HepG2 (cell line): Measurements from ENCODE around the gene GPC6. TPM values are rescaled to one million over a fixed set of nuclear protein-coding genes. Genes with fewer than 3 reads are reported as not detected.

ENCODE experiments used
- ATAC-seq: fragments of 200-7000 bp; cut with Tn5 transposase; 3 replicates; pipeline ENCODE4 v1.9.1; 2020; ENCODE audit warnings: mild to moderate bottlenecking, moderate library complexity
- BruUV-seq: library from RNA; stranded (reverse); fragments of 400-500 nt; replicated peaks from 2 replicates; lab custom pipeline; 2021; lab: Mats Ljungman, UMichigan
- CTCF ChIA-PET: fragments of 300-600 bp; formaldehyde crosslinking; extraction: SDS; loops from one replicate; lab custom pipeline; 2021; ENCODE audit warnings: low total read pairs, inconsistent platforms, low intra/inter-chr PET ratio; lab: Yijun Ruan, JAX
- POLR2A ChIA-PET: fragments of 350-600 bp; sonication (Branson Sonifier 250); formaldehyde crosslinking; loops from one replicate; lab custom pipeline; 2020; ENCODE audit warnings: antibody characterized with exemption, inconsistent platforms; lab: Yijun Ruan, JAX
- DNase-seq: peaks from one replicate; pipeline ENCODE4 v3.0.0-alpha.2; 2015; ENCODE audit warnings: low spot score
- FAIRE-seq: peaks from 3 replicates; lab custom pipeline; 2011; peaks lifted over from hg19 to GRCh38; lab: Jason Lieb, UNC
- H2AFZ ChIP-seq: one replicate; pipeline ENCODE4 v1.6.1; 2011; ENCODE audit warnings: low read length, inconsistent platforms
- H3K27ac ChIP-seq: fragments of 300-600 bp; 3 replicates; pipeline ENCODE4 v1.8.0; 2011; ENCODE audit warnings: mixed run types, mild to moderate bottlenecking, mixed read lengths, low read length, inconsistent platforms; ENCODE audit not compliant: insufficient read depth; ENCODE audit errors: extremely low read length
- H3K27me3 ChIP-seq, 2 experiments: fragments of 200-600 bp in 1 of 2; 2 replicates in 1 of 2; 3 replicates in 1 of 2; pipeline versions ENCODE4 v1.6.0 to v1.8.0; 2011; ENCODE audit warnings: low read length in 2 of 2, mild to moderate bottlenecking in 2 of 2, moderate library complexity in 2 of 2, inconsistent platforms in 1 of 2; ENCODE audit not compliant: insufficient read depth in 2 of 2, control insufficient read depth in 1 of 2
- H3K36me3 ChIP-seq, 2 experiments: fragments of 200-600 bp in 1 of 2; replicated peaks in 1 of 2; 2 replicates in 1 of 2; 3 replicates in 1 of 2; pipeline versions ENCODE4 v1.5.1 to v1.8.0; 2011; ENCODE audit warnings: low read length in 2 of 2, inconsistent platforms in 1 of 2; ENCODE audit not compliant: insufficient read depth in 2 of 2, control insufficient read depth in 1 of 2
- H3K4me1 ChIP-seq: 2 replicates; pipeline ENCODE4 v1.5.1; 2012; ENCODE audit warnings: low read length, inconsistent platforms; ENCODE audit not compliant: insufficient read depth
- H3K4me2 ChIP-seq: 2 replicates; pipeline ENCODE4 v1.6.0; 2011; ENCODE audit warnings: low read depth, low read length, inconsistent platforms
- H3K4me3 ChIP-seq, 3 experiments: fragments of 200-600 bp in 1 of 3; sonication (generic), shearing (Covaris generic) in 1 of 3; replicated peaks in 1 of 3; 2 replicates each; pipeline ENCODE4 v1.5.1; 2011 to 2016; ENCODE audit warnings: low read length in 3 of 3, inconsistent platforms in 2 of 3, low read depth in 2 of 3, mild to moderate bottlenecking in 2 of 3, control low read depth in 1 of 3, mixed read lengths in 1 of 3; ENCODE audit not compliant: insufficient read depth in 1 of 3
- H3K79me2 ChIP-seq: one replicate; pipeline ENCODE4 v1.6.1; 2011; ENCODE audit warnings: low read length, inconsistent platforms; ENCODE audit not compliant: insufficient read depth
- H3K9ac ChIP-seq: 2 replicates; pipeline ENCODE4 v1.6.0; 2011; ENCODE audit warnings: mild to moderate bottlenecking, low read depth, low read length, inconsistent platforms; ENCODE audit not compliant: insufficient read depth
- H3K9me3 ChIP-seq: 2 replicates; pipeline ENCODE4 v1.5.1; 2012; ENCODE audit warnings: mild to moderate bottlenecking, low read length
- H4K20me1 ChIP-seq: 2 replicates; pipeline ENCODE4 v1.6.0; 2011; ENCODE audit warnings: inconsistent platforms, mild to moderate bottlenecking, low read length, moderate library complexity; ENCODE audit not compliant: insufficient read depth
- EZH2 ChIP-seq: conservative IDR thresholded peaks from 2 replicates; pipeline ENCODE4 v1.6.1; 2012; ENCODE audit warnings: mild to moderate bottlenecking, low read depth, low read length, moderate library complexity
- FOSL2 ChIP-seq: sonication (generic); formaldehyde crosslinking; IDR thresholded peaks from 2 replicates; pipeline ENCODE4 v1.4.0; 2020; ENCODE audit warnings: missing genetic modification reagents
- FOXA3 ChIP-seq: IDR thresholded peaks from 2 replicates; pipeline ENCODE4 v1.6.1; 2016; ENCODE audit warnings: missing genetic modification reagents, missing compliant biosample characterization
- KAT8 ChIP-seq: IDR thresholded peaks from 2 replicates; pipeline ENCODE4 v1.6.1; 2016; ENCODE audit warnings: missing genetic modification reagents, missing compliant biosample characterization
- MAFG ChIP-seq: sonication (generic); formaldehyde crosslinking; IDR thresholded peaks from 2 replicates; pipeline ENCODE4 v1.5.1; 2020; ENCODE audit warnings: mild to moderate bottlenecking, missing genetic modification reagents
- PCBP1 ChIP-seq: fragments of 200-400 bp; formaldehyde crosslinking; IDR thresholded peaks from 2 replicates; pipeline ENCODE4 v1.6.1; 2017; ENCODE audit warnings: mild to moderate bottlenecking, low read depth, low read length, borderline replicate concordance
- SOX13 ChIP-seq, 3 experiments: fragments of 450-650 bp in 1 of 3; sonication (generic) in 1 of 3; formaldehyde crosslinking in 1 of 3; IDR thresholded peaks in 2 of 3; conservative IDR thresholded peaks in 1 of 3; 2 replicates each; pipeline versions ENCODE4 v1.5.0 to v1.6.1; 2016 to 2020; ENCODE audit warnings: antibody characterized with exemption in 1 of 3, mild to moderate bottlenecking in 1 of 3, missing compliant biosample characterization in 1 of 3, missing genetic modification reagents in 1 of 3, moderate library complexity in 1 of 3
- SOX5 ChIP-seq: IDR thresholded peaks from 2 replicates; pipeline ENCODE4 v1.6.1; 2016; ENCODE audit warnings: borderline replicate concordance
- TBX2 ChIP-seq: sonication (generic); formaldehyde crosslinking; IDR thresholded peaks from 2 replicates; pipeline ENCODE4 v1.5.0; 2020; ENCODE audit warnings: missing genetic modification reagents, mild to moderate bottlenecking, borderline replicate concordance
- ZNF501 ChIP-seq: sonication (generic); formaldehyde crosslinking; IDR thresholded peaks from 2 replicates; pipeline ENCODE4 v1.5.1; 2020; ENCODE audit warnings: mild to moderate bottlenecking, moderate library complexity, missing genetic modification reagents
- ZNF609 ChIP-seq: sonication (generic); formaldehyde crosslinking; IDR thresholded peaks from 2 replicates; pipeline ENCODE4 v1.4.0; 2020; ENCODE audit warnings: mild to moderate bottlenecking, missing genetic modification reagents, borderline replicate concordance
- WGBS: methylation state at CpG from one replicate; pipeline ENCODE4 v1.1.6; 2017; ENCODE audit warnings: low lambda C conversion rate; 5-methylcytosine and 5-hydroxymethylcytosine counted together
- in situ Hi-C: cut with HindIII; loops from 2 replicates; pipeline ENCODE4 v1.10.0; 2017; ENCODE audit warnings: low pct_unique_long_range_greater_than_20kb; ENCODE audit not compliant: extremely low pct_ligation_motif_present
- intact Hi-C: fragments of 100-400 bp; cut with micrococcal nuclease; formaldehyde crosslinking; loops from one replicate; pipeline ENCODE4 v1.10.0; 2022; ENCODE audit not compliant: unreplicated experiment
- polyA plus RNA-seq, 8 experiments: library from polyadenylated mRNA; depleted of rRNA in 3 of 8; stranded (reverse) in 7 of 8; unstranded in 1 of 8; fragments of >200 nt; fragmentation: Illumina TruSeq in 4 of 8; extraction: Trizol in 4 of 8; gene quantifications; 2 replicates each; pipeline versions ENCODE4 v1.2.1 to v1.2.3, GENCODE V29; 2011 to 2016; ENCODE audit warnings: low read depth in 4 of 8, missing spikeins in 1 of 8, mixed read lengths in 1 of 8; ENCODE audit not compliant: insufficient read depth in 1 of 8
- total RNA-seq, 5 experiments: library from RNA; depleted of rRNA; stranded (reverse); fragments of >200 nt; fragmentation: Illumina TruSeq; extraction: Trizol; gene quantifications; 2 replicates each; pipeline ENCODE4 v1.2.3, GENCODE V29; 2016; ENCODE audit warnings: low read depth in 1 of 5
- TF ChIP-seq, protein P1 (sequence below): sonication (generic); formaldehyde crosslinking; IDR thresholded peaks from 2 replicates; pipeline ENCODE4 v1.8.1; 2023; ENCODE audit warnings: mild to moderate bottlenecking, inconsistent platforms, moderate library complexity, missing genetic modification reagents, borderline replicate concordance
- TF ChIP-seq, protein P2 (sequence below): sonication (generic); formaldehyde crosslinking; IDR thresholded peaks from 2 replicates; pipeline ENCODE4 v1.4.0; 2020; ENCODE audit warnings: missing genetic modification reagents

The GPC6 gene
- total and polyA plus RNA-seq, 2 of the 13 experiments (the other 11 are each of a cell fraction or from before 2014, with no cell fraction given), result 24.5 to 33.9 TPM

DNA sequence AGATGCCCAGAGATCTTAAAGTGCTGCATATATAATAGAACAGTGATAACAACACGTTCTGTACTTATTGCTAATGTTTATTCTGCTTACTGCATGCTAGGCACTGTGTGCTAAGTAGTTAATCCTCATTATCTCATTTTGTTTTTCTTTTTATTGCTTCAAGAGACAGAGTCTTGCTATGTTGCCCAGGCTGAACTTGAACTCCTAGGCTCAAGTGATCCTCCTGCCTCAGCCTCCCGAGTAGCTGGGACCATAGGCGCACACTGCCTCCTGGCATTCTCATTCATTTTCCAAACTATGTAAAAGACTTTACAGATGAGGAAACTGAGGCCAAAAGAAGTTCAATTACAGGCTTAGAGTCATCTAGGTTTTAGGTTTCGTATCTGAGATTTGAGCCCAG is 548.4 kb downstream of the GPC6 start (continued):
- TF ChIP-seq ZNF501 (CRISPR knock-in tag) (no peak), KAT8 (CRISPR knock-in tag) (no peak), MAFG (CRISPR knock-in tag) (no peak), EZH2 (no peak)
- TF ChIP-seq, protein P1, sequence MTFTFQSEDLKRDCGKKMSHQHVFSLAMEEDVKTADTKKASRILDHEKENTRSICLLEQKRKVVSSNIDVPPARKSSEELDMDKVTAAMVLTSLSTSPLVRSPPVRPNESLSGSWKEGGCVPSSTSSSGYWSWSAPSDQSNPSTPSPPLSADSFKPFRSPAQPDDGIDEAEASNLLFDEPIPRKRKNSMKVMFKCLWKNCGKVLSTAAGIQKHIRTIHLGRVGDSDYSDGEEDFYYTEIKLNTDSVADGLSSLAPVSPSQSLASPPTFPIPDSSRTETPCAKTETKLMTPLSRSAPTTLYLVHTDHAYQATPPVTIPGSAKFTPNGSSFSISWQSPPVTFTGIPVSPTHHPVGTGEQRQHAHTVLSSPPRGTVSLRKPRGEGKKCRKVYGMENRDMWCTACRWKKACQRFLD (CRISPR knock-in tag), result no peak

- BruUV-seq, result no TSS peak
- Histone ChIP-seq H2AFZ (no peak overlapping the region), H3K4me3 (no peak overlapping the region), H3K4me1 (peaks cover 14% of the 10 kb centered on the region), H3K27me3 (no peaks in the 10 kb centered on the region), H4K20me1 (no peaks in the 10 kb centered on the region), H3K79me2 (no peaks in the 10 kb centered on the region), H3K9me3 (no peaks in the 10 kb centered on the region), H3K27ac (peak overlapping the region; percentile 11), H3K36me3 (no peaks in the 10 kb centered on the region), H3K9ac (peak overlapping the region; percentile 6; the same call in 1 of the 2 replicates), H3K4me2 (peak overlapping the region; percentile 54)
- ChIA-PET POLR2A (interaction anchor here (0.8 kb wide), 1 partner anchor 8 kb away, joined by 8 read pairs; no protein-coding TSS in a partner anchor), CTCF (no interaction called here)
- intact Hi-C loops, result no loop called here
- in situ Hi-C loops, result no loop called here
- ATAC-seq (peak; percentile 48), FAIRE-seq (no peak), DNase-seq (peak; percentile 39)
- 39% methylated on average over 8 of the region's 8 CpGs for WGBS
- TF ChIP-seq FOXA3 (CRISPR knock-in tag) (peak; percentile 31), SOX13 (IDR thresholded peaks at IDR 0.05) (no peak), SOX13 (CRISPR knock-in tag; conservative IDR thresholded peaks at IDR 0.05 in 1 of 2, IDR thresholded peaks at IDR 0.05 in 1 of 2) (0 out of 4 replicates have a peak, but pooled peaks of 1 of the 2 experiments have one; percentile 10), FOSL2 (CRISPR knock-in tag) (peak; percentile 30; the same call in 1 of the 2 replicates), PCBP1 (no peak), TBX2 (CRISPR knock-in tag) (0 out of 2 replicates have a peak, but pooled peaks have one; percentile 31), ZNF609 (peak; percentile 21; the same call in 1 of the 2 replicates), SOX5 (no peak)
- TF ChIP-seq, protein P2, sequence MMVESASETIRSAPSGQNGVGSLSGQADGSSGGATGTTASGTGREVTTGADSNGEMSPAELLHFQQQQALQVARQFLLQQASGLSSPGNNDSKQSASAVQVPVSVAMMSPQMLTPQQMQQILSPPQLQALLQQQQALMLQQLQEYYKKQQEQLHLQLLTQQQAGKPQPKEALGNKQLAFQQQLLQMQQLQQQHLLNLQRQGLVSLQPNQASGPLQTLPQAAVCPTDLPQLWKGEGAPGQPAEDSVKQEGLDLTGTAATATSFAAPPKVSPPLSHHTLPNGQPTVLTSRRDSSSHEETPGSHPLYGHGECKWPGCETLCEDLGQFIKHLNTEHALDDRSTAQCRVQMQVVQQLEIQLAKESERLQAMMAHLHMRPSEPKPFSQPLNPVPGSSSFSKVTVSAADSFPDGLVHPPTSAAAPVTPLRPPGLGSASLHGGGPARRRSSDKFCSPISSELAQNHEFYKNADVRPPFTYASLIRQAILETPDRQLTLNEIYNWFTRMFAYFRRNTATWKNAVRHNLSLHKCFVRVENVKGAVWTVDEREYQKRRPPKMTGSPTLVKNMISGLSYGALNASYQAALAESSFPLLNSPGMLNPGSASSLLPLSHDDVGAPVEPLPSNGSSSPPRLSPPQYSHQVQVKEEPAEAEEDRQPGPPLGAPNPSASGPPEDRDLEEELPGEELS (CRISPR knock-in tag), result 0 out of 2 replicates have a peak, but pooled peaks have one; percentile 21
These were observed 549.0 kb downstream of the GPC6 start for GRCh38 chr13:93775507-93776108.
